ENCODE results near the gene FBF1. TPM values are rescaled to one million over a fixed set of nuclear protein-coding genes. Genes with fewer than 3 reads are reported as not detected.

FBF1 gene
- total RNA-seq, 1 experiment from 2014 or later, result 34.4 TPM

DNA sequence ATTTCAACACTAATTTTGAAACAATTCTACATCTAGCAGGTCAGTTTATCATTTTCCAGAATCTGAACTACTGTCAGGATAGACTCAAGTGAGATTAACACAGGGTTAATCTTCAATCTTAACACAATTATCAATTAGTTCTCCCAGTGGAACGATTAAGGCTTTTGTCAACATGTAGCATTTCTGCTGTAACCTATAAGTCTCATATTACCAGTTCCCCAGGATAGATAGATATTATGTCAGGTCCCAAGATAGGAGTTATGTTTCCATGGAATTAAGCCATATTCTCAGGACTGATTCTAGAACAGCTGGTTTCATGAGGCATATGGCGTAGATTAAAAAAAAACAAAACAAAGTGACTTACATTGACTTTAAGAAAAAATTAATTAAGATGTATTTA, 4.4 kb upstream of the FBF1 start:
- no peak for DNase-seq (ENCODE audit: low spot score)
- BruUV-seq (replicated peaks), result no TSS peak
- intact Hi-C loops (cut with micrococcal nuclease; ENCODE audit: unreplicated experiment), result no loop called here
- Histone ChIP-seq H3K4me1 (ENCODE audit: insufficient read depth, low read length, poor library complexity, severe bottlenecking) (peaks cover 11% of the 10 kb centered on the region), H3K27me3 (replicated peaks; ENCODE audit: insufficient read depth, low read depth, low read length, poor library complexity) (no peaks in the 10 kb centered on the region), H3K9me3 (ENCODE audit: low read depth, low read length, poor library complexity, severe bottlenecking) (no peaks in the 10 kb centered on the region), H3K27ac (ENCODE audit: low read depth, low read length, poor library complexity, severe bottlenecking) (no peak overlapping the region), H3K4me3 (ENCODE audit: low read depth, low read length, poor library complexity, severe bottlenecking) (no peak overlapping the region), H3K36me3 (ENCODE audit: insufficient read depth, low read length, poor library complexity, severe bottlenecking) (peaks cover 27% of the 10 kb centered on the region)
- POLR2A ChIA-PET (ENCODE audit: low non-redundant PET), result no interaction called here
- CTCF ChIA-PET, result no interaction called here
- TF ChIP-seq EZH2 (IDR thresholded peaks at IDR 0.05; ENCODE audit: borderline replicate concordance, low read depth, low read length, poor library complexity, severe bottlenecking), result no peak
- TF ChIP-seq, protein P1, sequence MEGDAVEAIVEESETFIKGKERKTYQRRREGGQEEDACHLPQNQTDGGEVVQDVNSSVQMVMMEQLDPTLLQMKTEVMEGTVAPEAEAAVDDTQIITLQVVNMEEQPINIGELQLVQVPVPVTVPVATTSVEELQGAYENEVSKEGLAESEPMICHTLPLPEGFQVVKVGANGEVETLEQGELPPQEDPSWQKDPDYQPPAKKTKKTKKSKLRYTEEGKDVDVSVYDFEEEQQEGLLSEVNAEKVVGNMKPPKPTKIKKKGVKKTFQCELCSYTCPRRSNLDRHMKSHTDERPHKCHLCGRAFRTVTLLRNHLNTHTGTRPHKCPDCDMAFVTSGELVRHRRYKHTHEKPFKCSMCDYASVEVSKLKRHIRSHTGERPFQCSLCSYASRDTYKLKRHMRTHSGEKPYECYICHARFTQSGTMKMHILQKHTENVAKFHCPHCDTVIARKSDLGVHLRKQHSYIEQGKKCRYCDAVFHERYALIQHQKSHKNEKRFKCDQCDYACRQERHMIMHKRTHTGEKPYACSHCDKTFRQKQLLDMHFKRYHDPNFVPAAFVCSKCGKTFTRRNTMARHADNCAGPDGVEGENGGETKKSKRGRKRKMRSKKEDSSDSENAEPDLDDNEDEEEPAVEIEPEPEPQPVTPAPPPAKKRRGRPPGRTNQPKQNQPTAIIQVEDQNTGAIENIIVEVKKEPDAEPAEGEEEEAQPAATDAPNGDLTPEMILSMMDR (conservative IDR thresholded peaks at IDR 0.05; ENCODE audit: low read depth, low read length), result no peak

DNA sequence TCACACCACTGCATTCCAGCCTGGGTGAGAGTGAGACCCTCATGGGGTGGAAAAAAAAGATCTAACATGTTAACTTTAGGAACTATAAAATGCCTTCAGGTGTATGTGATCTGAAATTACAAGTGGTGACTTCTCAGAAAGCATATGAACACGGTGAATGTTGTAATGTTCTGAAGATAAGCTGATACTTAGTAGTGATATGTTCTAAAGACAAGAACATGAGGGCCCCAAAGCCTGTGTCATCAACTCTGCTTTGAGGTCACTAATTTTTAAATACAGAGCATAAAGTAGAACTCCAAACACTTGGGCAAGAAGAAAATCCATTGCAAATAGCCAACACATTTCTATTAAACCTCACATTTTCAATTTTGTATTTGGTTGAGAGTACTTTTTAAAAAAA, 2.6 kb upstream of the FBF1 start:
- intact Hi-C loops (cut with micrococcal nuclease; ENCODE audit: unreplicated experiment), result no loop called here
- no peak for TF ChIP-seq EZH2 (IDR thresholded peaks at IDR 0.05; ENCODE audit: borderline replicate concordance, low read depth, low read length, poor library complexity, severe bottlenecking)
- TF ChIP-seq, protein P1 (conservative IDR thresholded peaks at IDR 0.05; ENCODE audit: low read depth, low read length), result no peak
- peaks cover 11% of the 10 kb centered on the region for H3K4me1 ChIP-seq (ENCODE audit: insufficient read depth, low read length, poor library complexity, severe bottlenecking)
- ChIA-PET POLR2A (ENCODE audit: low non-redundant PET) (no interaction called here), CTCF (interaction anchor here (0.7 kb wide), 1 partner anchor 67 kb away, joined by 5 read pairs; no protein-coding TSS in a partner anchor)
- no TSS peak for BruUV-seq (replicated peaks)
- H3K27ac ChIP-seq (ENCODE audit: low read depth, low read length, poor library complexity, severe bottlenecking), result no peak overlapping the region
- no peaks in the 10 kb centered on the region for H3K9me3 ChIP-seq (ENCODE audit: low read depth, low read length, poor library complexity, severe bottlenecking)
- H3K36me3 ChIP-seq (ENCODE audit: insufficient read depth, low read length, poor library complexity, severe bottlenecking), result peaks cover 16% of the 10 kb centered on the region
- DNase-seq (ENCODE audit: low spot score), result no peak
- H3K27me3 ChIP-seq (replicated peaks; ENCODE audit: insufficient read depth, low read depth, low read length, poor library complexity), result no peaks in the 10 kb centered on the region
- no peak overlapping the region for H3K4me3 ChIP-seq (ENCODE audit: low read depth, low read length, poor library complexity, severe bottlenecking)

DNA sequence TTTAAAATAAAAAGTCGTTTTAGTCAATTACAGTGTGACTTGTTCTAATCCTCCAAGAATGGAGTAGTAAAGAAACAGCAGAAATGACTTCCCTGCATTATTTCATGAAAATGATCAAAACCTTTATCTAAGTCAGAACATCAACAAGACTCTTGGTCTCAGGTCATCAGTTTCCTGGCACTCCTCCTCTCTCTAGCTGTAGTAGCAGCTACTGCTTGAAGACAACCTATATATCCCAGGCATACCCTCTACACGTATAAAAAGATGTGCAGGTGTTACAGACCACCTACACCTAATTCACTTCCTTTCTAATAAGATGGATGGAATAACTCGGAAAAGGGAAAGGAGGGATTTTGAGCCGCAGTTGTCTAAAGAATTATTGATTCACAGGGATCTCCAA, 1.6 kb upstream of the FBF1 start:
- H3K27ac ChIP-seq (ENCODE audit: low read depth, low read length, poor library complexity, severe bottlenecking), result no peak overlapping the region
- no peak overlapping the region for H3K4me3 ChIP-seq (ENCODE audit: low read depth, low read length, poor library complexity, severe bottlenecking)
- peaks cover 11% of the 10 kb centered on the region for H3K4me1 ChIP-seq (ENCODE audit: insufficient read depth, low read length, poor library complexity, severe bottlenecking)
- peaks cover 8% of the 10 kb centered on the region for H3K36me3 ChIP-seq (ENCODE audit: insufficient read depth, low read length, poor library complexity, severe bottlenecking)
- ChIA-PET CTCF (no interaction called here), POLR2A (ENCODE audit: low non-redundant PET) (no interaction called here)
- H3K27me3 ChIP-seq (replicated peaks; ENCODE audit: insufficient read depth, low read depth, low read length, poor library complexity), result no peaks in the 10 kb centered on the region
- no peak for DNase-seq (ENCODE audit: low spot score)
- intact Hi-C loops (cut with micrococcal nuclease; ENCODE audit: unreplicated experiment), result no loop called here
- no TSS peak for BruUV-seq (replicated peaks)
- no peaks in the 10 kb centered on the region for H3K9me3 ChIP-seq (ENCODE audit: low read depth, low read length, poor library complexity, severe bottlenecking)
- TF ChIP-seq, protein P1 (conservative IDR thresholded peaks at IDR 0.05; ENCODE audit: low read depth, low read length), result no peak
- TF ChIP-seq EZH2 (IDR thresholded peaks at IDR 0.05; ENCODE audit: borderline replicate concordance, low read depth, low read length, poor library complexity, severe bottlenecking), result no peak

All from A673 (cell line).